ENCODE measurements around the gene ADPRM.

DNA sequence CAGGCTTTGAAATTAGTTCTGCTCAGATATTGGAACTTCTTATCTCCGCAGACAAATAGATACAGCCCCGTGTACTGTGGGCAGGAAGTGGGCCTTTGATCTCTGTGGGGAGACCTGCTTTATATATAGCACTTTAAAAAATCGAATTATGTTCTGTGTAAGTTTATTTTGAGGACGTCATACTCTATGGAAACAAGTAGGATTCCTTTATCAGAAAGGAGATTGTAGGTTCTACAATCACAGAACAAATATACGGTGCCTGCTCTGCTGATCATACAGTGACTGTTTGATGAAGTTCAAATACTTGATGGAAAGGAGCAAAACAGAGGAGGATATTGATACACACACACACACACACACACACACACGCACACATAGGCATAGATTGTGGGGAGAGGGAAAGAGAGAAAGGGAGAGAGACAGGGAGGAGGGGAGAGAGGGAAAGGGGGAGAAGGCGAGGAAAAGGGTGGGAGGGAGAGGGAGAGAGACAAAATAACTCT, 47.2 kb downstream of the ADPRM start:
- TF ChIP-seq, protein P1, sequence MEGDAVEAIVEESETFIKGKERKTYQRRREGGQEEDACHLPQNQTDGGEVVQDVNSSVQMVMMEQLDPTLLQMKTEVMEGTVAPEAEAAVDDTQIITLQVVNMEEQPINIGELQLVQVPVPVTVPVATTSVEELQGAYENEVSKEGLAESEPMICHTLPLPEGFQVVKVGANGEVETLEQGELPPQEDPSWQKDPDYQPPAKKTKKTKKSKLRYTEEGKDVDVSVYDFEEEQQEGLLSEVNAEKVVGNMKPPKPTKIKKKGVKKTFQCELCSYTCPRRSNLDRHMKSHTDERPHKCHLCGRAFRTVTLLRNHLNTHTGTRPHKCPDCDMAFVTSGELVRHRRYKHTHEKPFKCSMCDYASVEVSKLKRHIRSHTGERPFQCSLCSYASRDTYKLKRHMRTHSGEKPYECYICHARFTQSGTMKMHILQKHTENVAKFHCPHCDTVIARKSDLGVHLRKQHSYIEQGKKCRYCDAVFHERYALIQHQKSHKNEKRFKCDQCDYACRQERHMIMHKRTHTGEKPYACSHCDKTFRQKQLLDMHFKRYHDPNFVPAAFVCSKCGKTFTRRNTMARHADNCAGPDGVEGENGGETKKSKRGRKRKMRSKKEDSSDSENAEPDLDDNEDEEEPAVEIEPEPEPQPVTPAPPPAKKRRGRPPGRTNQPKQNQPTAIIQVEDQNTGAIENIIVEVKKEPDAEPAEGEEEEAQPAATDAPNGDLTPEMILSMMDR (IDR thresholded peaks at IDR 0.05): no peak
- TF ChIP-seq POLR2A (IDR thresholded peaks at IDR 0.05): no peak
- TF ChIP-seq EP300 (IDR thresholded peaks at IDR 0.05; ENCODE audit: low read depth): no peak
- no peak for TF ChIP-seq POLR2AphosphoS5 (IDR thresholded peaks at IDR 0.05)

All from transverse colon (tissue), 4 donors.